H1 (cell line): ENCODE results near the gene PPP1R1A. TPM values are rescaled to one million over a fixed set of nuclear protein-coding genes. Genes with fewer than 3 reads are reported as not detected.

Source experiments
- CTCF ChIA-PET: fragments of 300-600 bp; sonication (Branson Sonifier 250); formaldehyde crosslinking; loops from one replicate; lab custom pipeline; 2021; ENCODE audit not compliant: partially characterized antibody; lab: Charles Lee
- POLR2A ChIA-PET: fragments of 300-600 bp; sonication (Branson Sonifier 250); formaldehyde crosslinking; loops from one replicate; lab custom pipeline; 2021; ENCODE audit warnings: inconsistent platforms; ENCODE audit not compliant: partially characterized antibody; lab: Charles Lee
- DNase-seq, 2 experiments: peaks; one replicate each; pipeline versions ENCODE4 v3.0.0 to v3.0.0-alpha.2; 2010 to 2022; ENCODE audit warnings: low spot score in 2 of 2, low read depth in 1 of 2, mixed read lengths in 1 of 2
- FAIRE-seq: peaks from 2 replicates; lab custom pipeline; 2011; peaks lifted over from hg19 to GRCh38; lab: Jason Lieb, UNC
- H2AFZ ChIP-seq: 2 replicates; pipeline ENCODE4 v1.8.1; 2012; ENCODE audit warnings: low read length, inconsistent platforms
- H2AK5ac ChIP-seq: 2 replicates; pipeline ENCODE4 v1.6.1; 2013; ENCODE audit warnings: low read depth, low read length
- H2BK120ac ChIP-seq: replicated peaks from 2 replicates; pipeline ENCODE3; 2013; ENCODE audit warnings: low read depth, low read length, inconsistent platforms
- H2BK12ac ChIP-seq: 2 replicates; pipeline ENCODE4 v1.6.1; 2013; ENCODE audit warnings: low read depth, low read length
- H2BK15ac ChIP-seq: 2 replicates; pipeline ENCODE4 v1.6.1; 2013; ENCODE audit warnings: low read length
- H2BK20ac ChIP-seq: 2 replicates; pipeline ENCODE4 v1.6.1; 2013; ENCODE audit warnings: low read length
- H2BK5ac ChIP-seq: 2 replicates; pipeline ENCODE4 v1.6.1; 2013; ENCODE audit warnings: low read depth, low read length
- H3K14ac ChIP-seq: 2 replicates; pipeline ENCODE4 v1.6.1; 2013; ENCODE audit warnings: inconsistent platforms; ENCODE audit not compliant: insufficient read length
- H3K18ac ChIP-seq: 2 replicates; pipeline ENCODE4 v1.6.1; 2013; ENCODE audit warnings: low read length; ENCODE audit errors: extremely low read depth
- H3K23ac ChIP-seq: 2 replicates; pipeline ENCODE4 v1.6.1; 2013; ENCODE audit warnings: inconsistent platforms; ENCODE audit not compliant: insufficient read length
- H3K23me2 ChIP-seq: 2 replicates; pipeline ENCODE4 v1.6.1; 2013; ENCODE audit warnings: low read depth, low read length
- H3K27ac ChIP-seq: 2 replicates; pipeline ENCODE4 v1.6.1; 2011; ENCODE audit warnings: low read depth, low read length, inconsistent platforms
- H3K27me3 ChIP-seq, 4 experiments: replicated peaks in 1 of 4; 1 replicate in 1 of 4; 2 replicates in 3 of 4; pipeline versions ENCODE4 v1.6.1 to v1.8.1; 2011 to 2013; ENCODE audit warnings: low read length in 3 of 4, mild to moderate bottlenecking in 3 of 4, inconsistent platforms in 2 of 4, mixed read lengths in 2 of 4, moderate library complexity in 1 of 4; ENCODE audit not compliant: control insufficient read depth in 3 of 4, insufficient read depth in 3 of 4; ENCODE audit errors: extremely low read depth in 1 of 4
- H3K36me3 ChIP-seq, 4 experiments: 2 replicates each; pipeline versions ENCODE4 v1.6.1 to v1.8.1; 2011 to 2013; ENCODE audit warnings: mild to moderate bottlenecking in 4 of 4, low read length in 3 of 4, moderate library complexity in 2 of 4, control low read depth in 1 of 4, inconsistent platforms in 1 of 4; ENCODE audit not compliant: insufficient read depth in 4 of 4, control insufficient read depth in 2 of 4
- H3K4ac ChIP-seq: replicated peaks from 2 replicates; pipeline ENCODE3; 2013; ENCODE audit warnings: low read length, low read depth, mixed read lengths, inconsistent platforms; ENCODE audit not compliant: insufficient read length
- H3K4me1 ChIP-seq, 4 experiments: replicated peaks in 1 of 4; 1 replicate in 1 of 4; 2 replicates in 3 of 4; pipeline versions ENCODE4 v1.6.1 to v1.8.1; 2011 to 2013; ENCODE audit warnings: low read length in 3 of 4, inconsistent platforms in 2 of 4, mixed read lengths in 1 of 4; ENCODE audit not compliant: insufficient read depth in 4 of 4, control insufficient read depth in 3 of 4
- H3K4me2 ChIP-seq, 2 experiments: 2 replicates each; pipeline versions ENCODE4 v1.6.1 to v1.8.1; 2011 to 2013; ENCODE audit warnings: low read depth in 2 of 2, low read length in 2 of 2, control low read depth in 1 of 2, inconsistent platforms in 1 of 2, mild to moderate bottlenecking in 1 of 2; ENCODE audit not compliant: insufficient read depth in 1 of 2
- H3K4me3 ChIP-seq, 4 experiments: fragments of 200-600, 300-600 bp in 1 of 4; sonication (generic), shearing (Covaris generic), sonication (Bioruptor Twin) in 1 of 4; 2 replicates each; pipeline versions ENCODE4 v1.5.1 to v1.8.1; 2011 to 2016; ENCODE audit warnings: low read length in 4 of 4, low read depth in 3 of 4, control low read depth in 2 of 4, inconsistent platforms in 2 of 4, mild to moderate bottlenecking in 2 of 4, mixed read lengths in 1 of 4, moderate library complexity in 1 of 4; ENCODE audit not compliant: insufficient read depth in 2 of 4; ENCODE audit errors: extremely low read depth in 1 of 4
- H3K56ac ChIP-seq: replicated peaks from 2 replicates; pipeline ENCODE3; 2013; ENCODE audit warnings: low read depth, mild to moderate bottlenecking, mixed read lengths, low read length, inconsistent platforms; ENCODE audit not compliant: insufficient read length
- H3K79me1 ChIP-seq: 2 replicates; pipeline ENCODE4 v1.6.1; 2013; ENCODE audit warnings: low read depth, low read length, control low read depth
- H3K79me2 ChIP-seq, 2 experiments: 2 replicates each; pipeline versions ENCODE4 v1.6.1 to v1.8.1; 2012 to 2013; ENCODE audit warnings: low read length in 2 of 2, mild to moderate bottlenecking in 2 of 2, inconsistent platforms in 1 of 2; ENCODE audit not compliant: insufficient read depth in 2 of 2, control insufficient read depth in 1 of 2
- H3K9ac ChIP-seq, 4 experiments: replicated peaks in 1 of 4; 1 replicate in 1 of 4; 2 replicates in 3 of 4; pipeline versions ENCODE4 v1.6.1 to v1.8.1; 2011 to 2013; ENCODE audit warnings: low read depth in 3 of 4, low read length in 3 of 4, control low read depth in 2 of 4, mild to moderate bottlenecking in 2 of 4, moderate library complexity in 2 of 4, inconsistent platforms in 1 of 4; ENCODE audit errors: extremely low read depth in 1 of 4
- H3K9me3 ChIP-seq, 2 experiments: 2 replicates each; pipeline versions ENCODE4 v1.6.1 to v1.8.1; 2012 to 2013; ENCODE audit warnings: mild to moderate bottlenecking in 2 of 2, moderate library complexity in 2 of 2, control low read depth in 1 of 2, inconsistent platforms in 1 of 2, low read depth in 1 of 2, low read length in 1 of 2, mixed read lengths in 1 of 2; ENCODE audit not compliant: insufficient read depth in 2 of 2
- H4K20me1 ChIP-seq, 2 experiments: replicated peaks in 1 of 2; 2 replicates each; pipeline versions ENCODE3 to v1.8.1; 2011 to 2013; ENCODE audit warnings: inconsistent platforms in 2 of 2, low read length in 2 of 2, mild to moderate bottlenecking in 1 of 2; ENCODE audit not compliant: insufficient read depth in 2 of 2, control insufficient read depth in 1 of 2
- H4K5ac ChIP-seq: 2 replicates; pipeline ENCODE4 v1.6.1; 2013; ENCODE audit warnings: low read length, low read depth, mixed read lengths, inconsistent platforms; ENCODE audit not compliant: insufficient read length
- H4K8ac ChIP-seq: 2 replicates; pipeline ENCODE4 v1.8.0; 2013; ENCODE audit warnings: mild to moderate bottlenecking, moderate library complexity, low read length, inconsistent platforms; ENCODE audit not compliant: insufficient read depth; ENCODE audit errors: extremely low read depth
- H4K91ac ChIP-seq: replicated peaks from 2 replicates; pipeline ENCODE3; 2013; ENCODE audit warnings: low read length, mixed read lengths, inconsistent platforms; ENCODE audit not compliant: insufficient read length
- E2F6 ChIP-seq: IDR thresholded peaks from 2 replicates; pipeline ENCODE4 v1.6.1; 2012; ENCODE audit warnings: inconsistent platforms
- POLR2A ChIP-seq, 2 experiments: IDR thresholded peaks; 1 replicate in 1 of 2; 2 replicates in 1 of 2; pipeline ENCODE4 v1.6.1; 2011; ENCODE audit warnings: low read depth in 2 of 2, low read length in 2 of 2, mild to moderate bottlenecking in 2 of 2; ENCODE audit errors: control extremely low read depth in 1 of 2
- POU5F1 ChIP-seq: IDR thresholded peaks from 2 replicates; pipeline ENCODE4 v1.6.1; 2011; ENCODE audit warnings: low read depth, mild to moderate bottlenecking, low read length, moderate library complexity
- WGBS, 2 experiments: shearing (Covaris generic) in 1 of 2; methylation state at CpG; one replicate each; pipeline versions ENCODE4 v1.1.6 to v1.1.7; 2013 to 2015; ENCODE audit warnings: low lambda C conversion rate in 2 of 2, mixed read lengths in 2 of 2, inconsistent platforms in 1 of 2, low coverage in 1 of 2, missing lambda C conversion rate in 1 of 2; ENCODE audit not compliant: insufficient replicate concordance in 2 of 2, insufficient coverage in 1 of 2, insufficient read length in 1 of 2; ENCODE audit errors: extremely low coverage in 1 of 2, missing lambda C conversion rate in 1 of 2; 5-methylcytosine and 5-hydroxymethylcytosine counted together
- polyA plus RNA-seq, 7 experiments: library from polyadenylated mRNA; depleted of rRNA in 3 of 7; stranded (reverse) in 5 of 7; unstranded in 2 of 7; fragments of >200 nt in 5 of 7; fragments of 200-250 nt in 2 of 7; gene quantifications; 1 replicate in 5 of 7; 2 replicates in 1 of 7; 4 replicates in 1 of 7; pipeline versions ENCODE4 v1.2.1 to v1.2.3, GENCODE V29; 2011 to 2013; ENCODE audit warnings: missing spikeins in 2 of 7, mixed read lengths in 2 of 7
- total RNA-seq: library from RNA; stranded (reverse); fragmentation: NEBNext Ultra II Directional; extraction: Animal tissue kit (Norgen Biotek cat#: 25700); gene quantifications from 2 replicates; pipeline ENCODE4 v1.2.1, GENCODE V29; 2021

The PPP1R1A gene
- total and polyA plus RNA-seq, 2 of the 8 experiments (the other 6 are each of a cell fraction or from before 2014, with no cell fraction given): 5.8 to 13.1 TPM

DNA sequence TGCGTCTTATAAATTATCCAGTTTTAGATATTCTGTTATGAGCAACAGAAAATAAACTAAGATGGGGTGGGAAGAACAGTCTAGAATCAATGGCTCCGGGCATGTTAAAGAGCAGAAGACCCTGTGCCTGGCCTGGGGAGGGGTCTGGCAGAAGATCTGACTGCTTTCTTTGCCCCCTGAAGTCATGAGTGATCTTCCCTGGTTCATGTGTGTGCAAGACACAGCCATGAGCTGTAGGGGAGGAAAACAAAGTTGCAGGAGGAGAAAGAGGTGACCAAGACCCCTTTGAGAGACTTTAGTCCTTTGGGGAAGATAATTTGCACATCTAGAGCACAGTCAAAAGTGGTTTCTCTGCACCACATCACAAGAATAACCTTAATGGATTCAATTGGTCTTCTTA, 41.5 kb upstream of the PPP1R1A start:
- Histone ChIP-seq H3K36me3 (no peaks in the 10 kb centered on the region), H4K5ac (no peak overlapping the region)
- CTCF ChIA-PET: interaction anchor here (0.7 to 3.3 kb wide), 8 partner anchors 10 to 130 kb away, joined by 3 to 9 read pairs (median 4); no protein-coding TSS in a partner anchor
- TF ChIP-seq POU5F1: no peak
- TF ChIP-seq E2F6: no peak
- no peak for TF ChIP-seq POLR2A (IDR thresholded peaks at IDR 0.05; ENCODE audit: control extremely low read depth in 1 of 2, low read depth in 2 of 2, low read length in 2 of 2)
- TF ChIP-seq, all 59 proteins: peak for 0
- no peak overlapping the region for H3K9ac ChIP-seq
- no peak overlapping the region for H4K8ac ChIP-seq
- 91% methylated on average over 2 of the region's 2 CpGs; no CpG with 5 or more reads in 1 of the 2 experiments for WGBS, 2 experiments
- H2BK15ac ChIP-seq: no peak overlapping the region
- no peaks in the 10 kb centered on the region for H3K23me2 ChIP-seq
- no peaks in the 10 kb centered on the region for H4K20me1 ChIP-seq
- H3K4me3 ChIP-seq: no peak overlapping the region
- no peak overlapping the region for H3K23ac ChIP-seq
- no peak overlapping the region for H2AFZ ChIP-seq
- H3K79me1 ChIP-seq: no peaks in the 10 kb centered on the region
- H3K18ac ChIP-seq: no peak overlapping the region
- no peak overlapping the region for H3K56ac ChIP-seq
- no peaks in the 10 kb centered on the region for H3K27me3 ChIP-seq
- no peak overlapping the region for H3K4me2 ChIP-seq
- H2BK5ac ChIP-seq: no peak overlapping the region
- H3K14ac ChIP-seq: no peak overlapping the region
- no peak overlapping the region for H4K91ac ChIP-seq
- H3K4ac ChIP-seq: no peak overlapping the region
- no peak overlapping the region for H2AK5ac ChIP-seq
- FAIRE-seq: no peak
- POLR2A ChIA-PET: interaction anchor here (1.1 kb wide), 1 partner anchor 22 kb away, joined by 3 read pairs; no protein-coding TSS in a partner anchor
- no peaks in the 10 kb centered on the region for H3K79me2 ChIP-seq
- H2BK120ac ChIP-seq: no peak overlapping the region
- H3K27ac ChIP-seq: no peak overlapping the region
- H2BK12ac ChIP-seq: no peak overlapping the region
- no peak overlapping the region for H2BK20ac ChIP-seq
- peaks cover 16 to 20% of the 10 kb centered on the region in 2 experiments for H3K9me3 ChIP-seq
- peaks cover 0 to 3% (median 0%) of the 10 kb centered on the region in 4 experiments; a peak in 2 of 7 replicates for H3K4me1 ChIP-seq
- no peak for DNase-seq
